K562 (cell line): ENCODE measurements around the gene DYNC1I2.

Source experiments
- ARID4B ChIP-seq: sonication (generic); formaldehyde crosslinking; IDR thresholded peaks from 2 replicates; pipeline ENCODE4 v1.8.0; 2022; ENCODE audit warnings: mild to moderate bottlenecking, missing genetic modification reagents
- CTCF ChIP-seq, 3 experiments: IDR thresholded peaks in 2 of 3; conservative IDR thresholded peaks in 1 of 3; 2 replicates each; pipeline ENCODE4 v1.5.1; 2011 to 2012; ENCODE audit warnings: low read length in 3 of 3, mild to moderate bottlenecking in 3 of 3, control low read depth in 2 of 3, improper control_type of control experiment in 1 of 3, inconsistent platforms in 1 of 3, low read depth in 1 of 3, mixed read lengths in 1 of 3, moderate library complexity in 1 of 3; ENCODE audit not compliant: insufficient read depth in 2 of 3
- MAX ChIP-seq: sonication (generic); formaldehyde crosslinking; IDR thresholded peaks from 2 replicates; pipeline ENCODE4 v1.9.0; 2022; ENCODE audit warnings: mild to moderate bottlenecking, missing genetic modification reagents
- SMC3 ChIP-seq: conservative IDR thresholded peaks from 2 replicates; pipeline ENCODE4 v1.6.1; 2011; ENCODE audit warnings: low read depth, low read length, improper control_type of control experiment; ENCODE audit not compliant: insufficient read depth

- TF ChIP-seq SMC3 (no peak), ARID4B (no peak), CTCF (IDR thresholded peaks at IDR 0.05 in 2 of 3, conservative IDR thresholded peaks at IDR 0.05 in 1 of 3; ENCODE audit: insufficient read depth in 2 of 3, low read depth in 1 of 3, low read length in 3 of 3) (no peak), MAX (CRISPR knock-in tag) (no peak)
Measured at GRCh38 chr2:171771463-171771862, 84.2 kb downstream of the DYNC1I2 start.
